Caco-2 (cell line): Measurements from ENCODE around the gene MAPT. TPM values are rescaled to one million over a fixed set of nuclear protein-coding genes. Genes with fewer than 3 reads are reported as not detected.

Experiments used
- BruUV-seq: library from RNA; stranded (reverse); fragments of 400-500 nt; replicated peaks from 2 replicates; lab custom pipeline; 2021; lab: Mats Ljungman, UMichigan
- CTCF ChIA-PET: fragments of 300-600 bp; sonication (Branson Sonifier 250); formaldehyde crosslinking; loops from one replicate; lab custom pipeline; 2022; ENCODE audit warnings: antibody characterized with exemption; lab: Charles Lee
- POLR2A ChIA-PET: fragments of 300-600 bp; sonication (Branson Sonifier 250); formaldehyde crosslinking; loops from one replicate; lab custom pipeline; 2022; ENCODE audit warnings: antibody characterized with exemption; lab: Charles Lee
- DNase-seq, 2 experiments: peaks; one replicate each; pipeline versions ENCODE4 v3.0.0 to v3.0.0-alpha.2; 2020 to 2022
- H3K27me3 ChIP-seq: replicated peaks from 2 replicates; pipeline ENCODE4 v1.6.0; 2011; ENCODE audit warnings: low read length; ENCODE audit not compliant: control insufficient read depth, insufficient read depth
- H3K36me3 ChIP-seq: 2 replicates; pipeline ENCODE4 v1.5.1; 2011; ENCODE audit warnings: low read length; ENCODE audit not compliant: control insufficient read depth, insufficient read depth
- H3K4me1 ChIP-seq: fragments of 250-450 bp; sonication (Bioruptor Pico); 2 replicates; pipeline ENCODE4 v1.5.1; 2020; ENCODE audit warnings: mild to moderate bottlenecking
- H3K4me3 ChIP-seq: 2 replicates; pipeline ENCODE4 v1.5.1; 2011; ENCODE audit warnings: low read depth, mild to moderate bottlenecking, control low read depth, low read length
- H3K9me3 ChIP-seq: fragments of 250-450 bp; sonication (Bioruptor Pico); 2 replicates; pipeline ENCODE4 v1.5.1; 2020; ENCODE audit warnings: mild to moderate bottlenecking, moderate library complexity
- H3K27ac Mint-ChIP-seq: one replicate; pipeline ENCODE4 v1.8.0; 2022; ENCODE audit warnings: mixed read lengths; ENCODE audit not compliant: unreplicated experiment
- H3K27me3 Mint-ChIP-seq: one replicate; pipeline ENCODE4 v1.8.0; 2022; ENCODE audit warnings: mixed read lengths; ENCODE audit not compliant: insufficient read depth, unreplicated experiment
- H3K36me3 Mint-ChIP-seq: one replicate; pipeline ENCODE4 v1.8.0; 2022; ENCODE audit warnings: mild to moderate bottlenecking, mixed read lengths; ENCODE audit not compliant: insufficient read depth, unreplicated experiment
- H3K4me1 Mint-ChIP-seq: one replicate; pipeline ENCODE4 v1.8.0; 2022; ENCODE audit warnings: low read depth, mixed read lengths; ENCODE audit not compliant: unreplicated experiment
- H3K4me3 Mint-ChIP-seq: one replicate; pipeline ENCODE4 v1.8.0; 2022; ENCODE audit warnings: mild to moderate bottlenecking, moderate library complexity, mixed read lengths; ENCODE audit not compliant: unreplicated experiment
- H3K9me3 Mint-ChIP-seq: one replicate; pipeline ENCODE4 v1.8.0; 2022; ENCODE audit warnings: mixed read lengths; ENCODE audit not compliant: unreplicated experiment
- intact Hi-C: fragments of 100-400 bp; cut with micrococcal nuclease; formaldehyde crosslinking; loops from one replicate; pipeline ENCODE4 v1.10.0; 2022; ENCODE audit not compliant: unreplicated experiment
- total RNA-seq: library from RNA; stranded (reverse); gene quantifications from 2 replicates; pipeline ENCODE4 v1.2.3, GENCODE V29; 2022
- TF ChIP-seq, protein P1 (sequence below), 2 experiments: fragments of 200-600 bp in 1 of 2; IDR thresholded peaks; 1 replicate in 1 of 2; 2 replicates in 1 of 2; pipeline versions ENCODE4 v1.5.1 to v1.8.0; 2011 to 2022; ENCODE audit warnings: antibody characterized with exemption in 1 of 2, control low read depth in 1 of 2, inconsistent platforms in 1 of 2, low read depth in 1 of 2, low read length in 1 of 2, mild to moderate bottlenecking in 1 of 2, moderate library complexity in 1 of 2; ENCODE audit not compliant: insufficient read depth in 1 of 2, severe bottlenecking in 1 of 2, unreplicated experiment in 1 of 2

The MAPT gene
- total RNA-seq, 1 experiment from 2014 or later = 0.95 TPM

DNA sequence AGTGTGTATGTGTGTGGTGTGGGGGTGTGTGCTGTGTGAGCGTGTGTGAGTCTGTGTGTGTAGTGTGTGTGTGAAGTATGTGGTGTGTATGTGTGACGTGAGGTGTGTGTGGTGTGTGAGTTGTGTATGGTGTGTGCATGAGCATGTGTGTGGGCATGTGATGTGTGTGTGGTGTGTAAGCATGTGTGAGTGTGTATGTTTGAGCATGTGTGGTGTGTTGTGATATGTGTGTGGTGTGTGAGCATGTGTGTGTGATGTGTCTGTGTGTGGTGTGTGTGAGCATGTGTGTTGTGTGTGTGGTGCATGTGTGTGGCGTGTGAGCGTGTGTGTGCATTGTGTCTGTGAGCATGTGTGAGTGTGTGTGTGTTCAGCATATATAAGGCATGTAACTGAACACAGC, 20.9 kb downstream of the MAPT start:
- Histone ChIP-seq H3K9me3 (peaks cover 15% of the 10 kb centered on the region), H3K36me3 (no peaks in the 10 kb centered on the region), H3K4me3 (no peak overlapping the region), H3K27me3 (peaks cover 2% of the 10 kb centered on the region; the same call in 1 of the 2 replicates), H3K4me1 (no peaks in the 10 kb centered on the region)
- TF ChIP-seq, protein P1, sequence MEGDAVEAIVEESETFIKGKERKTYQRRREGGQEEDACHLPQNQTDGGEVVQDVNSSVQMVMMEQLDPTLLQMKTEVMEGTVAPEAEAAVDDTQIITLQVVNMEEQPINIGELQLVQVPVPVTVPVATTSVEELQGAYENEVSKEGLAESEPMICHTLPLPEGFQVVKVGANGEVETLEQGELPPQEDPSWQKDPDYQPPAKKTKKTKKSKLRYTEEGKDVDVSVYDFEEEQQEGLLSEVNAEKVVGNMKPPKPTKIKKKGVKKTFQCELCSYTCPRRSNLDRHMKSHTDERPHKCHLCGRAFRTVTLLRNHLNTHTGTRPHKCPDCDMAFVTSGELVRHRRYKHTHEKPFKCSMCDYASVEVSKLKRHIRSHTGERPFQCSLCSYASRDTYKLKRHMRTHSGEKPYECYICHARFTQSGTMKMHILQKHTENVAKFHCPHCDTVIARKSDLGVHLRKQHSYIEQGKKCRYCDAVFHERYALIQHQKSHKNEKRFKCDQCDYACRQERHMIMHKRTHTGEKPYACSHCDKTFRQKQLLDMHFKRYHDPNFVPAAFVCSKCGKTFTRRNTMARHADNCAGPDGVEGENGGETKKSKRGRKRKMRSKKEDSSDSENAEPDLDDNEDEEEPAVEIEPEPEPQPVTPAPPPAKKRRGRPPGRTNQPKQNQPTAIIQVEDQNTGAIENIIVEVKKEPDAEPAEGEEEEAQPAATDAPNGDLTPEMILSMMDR (IDR thresholded peaks at IDR 0.05; ENCODE audit: insufficient read depth in 1 of 2, low read depth in 1 of 2, low read length in 1 of 2, severe bottlenecking in 1 of 2, unreplicated experiment in 1 of 2) = no peak
- H3K27ac Mint-ChIP-seq = no peak overlapping the region
- no peak for DNase-seq
- no peak overlapping the region for H3K4me3 Mint-ChIP-seq
- no TSS peak for BruUV-seq
- H3K9me3 Mint-ChIP-seq = peaks cover 17% of the 10 kb centered on the region
- no peaks in the 10 kb centered on the region for H3K4me1 Mint-ChIP-seq
- H3K36me3 Mint-ChIP-seq = no peaks in the 10 kb centered on the region
- CTCF ChIA-PET = no interaction called here
- POLR2A ChIA-PET = no interaction called here
- H3K27me3 Mint-ChIP-seq = peaks cover 12% of the 10 kb centered on the region
- intact Hi-C loops = no loop called here

DNA sequence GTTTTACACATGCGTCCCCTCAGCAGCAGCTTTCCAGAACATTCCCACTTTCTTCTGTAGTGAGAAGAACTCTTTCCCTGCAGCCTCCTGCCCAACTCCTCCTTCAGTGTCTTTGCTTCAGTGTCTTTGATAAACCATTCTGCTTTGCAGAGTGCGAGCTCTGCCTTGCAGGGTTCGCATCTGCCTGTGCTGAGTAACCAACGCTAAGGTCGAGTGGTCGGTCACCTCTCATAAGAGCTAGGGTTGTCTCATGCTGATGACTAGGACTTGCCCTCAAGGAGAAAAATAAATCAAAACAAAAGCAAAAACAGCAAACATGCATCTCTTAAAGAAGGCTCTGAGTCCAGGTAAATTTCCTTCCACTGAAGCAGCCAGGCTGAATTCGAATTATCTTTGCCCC, 22.7 kb downstream of the MAPT start:
- ChIA-PET CTCF (no interaction called here), POLR2A (no interaction called here)
- H3K4me3 Mint-ChIP-seq = no peak overlapping the region
- intact Hi-C loops = no loop called here
- peaks cover 14% of the 10 kb centered on the region for H3K9me3 Mint-ChIP-seq
- no peak overlapping the region for H3K4me3 ChIP-seq
- H3K27ac Mint-ChIP-seq = no peak overlapping the region
- TF ChIP-seq, protein P1 (IDR thresholded peaks at IDR 0.05; ENCODE audit: insufficient read depth in 1 of 2, low read depth in 1 of 2, low read length in 1 of 2, severe bottlenecking in 1 of 2, unreplicated experiment in 1 of 2) = no peak
- H3K27me3 ChIP-seq = peaks cover 2% of the 10 kb centered on the region; the same call in 1 of the 2 replicates
- H3K27me3 Mint-ChIP-seq = peaks cover 16% of the 10 kb centered on the region
- no peaks in the 10 kb centered on the region for H3K4me1 ChIP-seq
- H3K36me3 ChIP-seq = no peaks in the 10 kb centered on the region
- no TSS peak for BruUV-seq
- peaks cover 15% of the 10 kb centered on the region for H3K9me3 ChIP-seq
- no peaks in the 10 kb centered on the region for H3K36me3 Mint-ChIP-seq
- no peaks in the 10 kb centered on the region for H3K4me1 Mint-ChIP-seq
- DNase-seq = no peak

DNA sequence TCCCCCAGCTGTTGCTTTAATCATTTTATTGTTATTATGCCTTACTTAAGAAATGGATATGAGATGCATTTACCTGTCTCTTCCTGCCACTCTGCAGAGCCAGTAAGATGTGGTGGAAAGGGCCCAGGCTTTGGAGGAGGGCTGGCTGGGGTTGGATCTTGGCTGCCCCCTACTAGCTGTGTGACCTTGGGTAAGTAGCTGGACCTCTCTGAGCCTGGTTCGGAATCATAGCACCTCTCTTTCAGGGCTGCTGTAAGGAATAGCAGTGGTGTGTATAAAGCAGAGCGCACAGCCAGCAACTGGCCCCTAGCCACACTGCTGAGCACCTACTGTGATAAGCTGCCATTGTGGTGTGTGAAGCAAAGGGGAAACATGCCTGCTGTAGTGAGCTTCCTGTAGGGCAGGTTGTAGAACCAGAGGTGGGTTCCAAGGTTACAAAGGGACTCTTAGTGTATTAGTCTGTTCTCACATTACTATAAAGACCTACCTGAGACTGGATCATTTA, 23.9 kb downstream of the MAPT start:
- H3K9me3 Mint-ChIP-seq = peaks cover 2% of the 10 kb centered on the region
- H3K27ac Mint-ChIP-seq = no peak overlapping the region
- no peak overlapping the region for H3K4me3 ChIP-seq
- no TSS peak for BruUV-seq
- H3K36me3 ChIP-seq = no peaks in the 10 kb centered on the region
- H3K4me3 Mint-ChIP-seq = no peak overlapping the region
- no peak for DNase-seq
- no peaks in the 10 kb centered on the region for H3K36me3 Mint-ChIP-seq
- TF ChIP-seq, protein P1 (IDR thresholded peaks at IDR 0.05; ENCODE audit: insufficient read depth in 1 of 2, low read depth in 1 of 2, low read length in 1 of 2, severe bottlenecking in 1 of 2, unreplicated experiment in 1 of 2) = no peak
- H3K4me1 ChIP-seq = no peaks in the 10 kb centered on the region
- no peaks in the 10 kb centered on the region for H3K4me1 Mint-ChIP-seq
- POLR2A ChIA-PET = no interaction called here
- intact Hi-C loops = no loop called here
- H3K27me3 ChIP-seq = peaks cover 2% of the 10 kb centered on the region
- H3K9me3 ChIP-seq = peaks cover 4% of the 10 kb centered on the region; the same call in 1 of the 2 replicates
- H3K27me3 Mint-ChIP-seq = peaks cover 13% of the 10 kb centered on the region
- CTCF ChIA-PET = interaction anchor here (0.5 kb wide), 1 partner anchor 46 kb away, joined by 4 read pairs; no protein-coding TSS in a partner anchor
